Left ventricle myocardium superior (tissue), 1 donor: ENCODE data around the gene SDHAF1. TPM values are rescaled to one million over a fixed set of nuclear protein-coding genes. Genes with fewer than 3 reads are reported as not detected.

Source experiments
- ATAC-seq: fragments of 200-7000 bp; cut with Tn5 transposase; one replicate; pipeline ENCODE4 v1.9.1; 2020; ENCODE audit warnings: mild to moderate bottlenecking, moderate library complexity
- DNase-seq: peaks from one replicate; pipeline ENCODE4 v3.0.0-alpha.2; 2020
- intact Hi-C: fragments of 100-400 bp; cut with micrococcal nuclease; formaldehyde crosslinking; loops from one replicate; pipeline ENCODE4 v1.11.0; 2022
- total RNA-seq: library from RNA; stranded (reverse); fragmentation: NEBNext Ultra II Directional; extraction: Animal tissue kit (Norgen Biotek cat#: 25700); gene quantifications from one replicate; pipeline ENCODE4 v1.2.1, GENCODE V29; 2021
- donor health status: DM: no; HTN: yes; CAD: no; lungs with severe emphysema.

Gene SDHAF1
- total RNA-seq, 1 donor from 2014 or later: 9.4 TPM

DNA sequence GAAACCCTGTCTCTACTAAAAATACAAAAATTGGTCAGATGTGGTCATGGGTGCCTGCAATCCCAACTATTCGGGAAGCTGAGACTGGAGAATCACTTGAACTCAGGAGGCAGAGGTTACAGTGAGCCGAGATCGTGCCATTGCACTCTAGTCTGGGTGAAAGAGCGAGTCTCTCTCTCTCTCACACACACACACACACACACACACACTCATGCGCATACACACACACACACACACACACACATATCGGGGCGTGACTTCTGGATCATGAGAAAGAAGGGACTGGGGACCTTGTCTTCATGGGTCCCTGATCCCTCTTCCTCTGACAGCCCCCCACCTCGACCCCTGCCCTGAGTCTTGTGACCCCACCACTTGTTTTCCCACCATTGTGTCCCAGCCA is 11.8 kb upstream of the SDHAF1 start:
- ATAC-seq (no peak), DNase-seq (no peak)
- intact Hi-C loops: no loop called here

DNA sequence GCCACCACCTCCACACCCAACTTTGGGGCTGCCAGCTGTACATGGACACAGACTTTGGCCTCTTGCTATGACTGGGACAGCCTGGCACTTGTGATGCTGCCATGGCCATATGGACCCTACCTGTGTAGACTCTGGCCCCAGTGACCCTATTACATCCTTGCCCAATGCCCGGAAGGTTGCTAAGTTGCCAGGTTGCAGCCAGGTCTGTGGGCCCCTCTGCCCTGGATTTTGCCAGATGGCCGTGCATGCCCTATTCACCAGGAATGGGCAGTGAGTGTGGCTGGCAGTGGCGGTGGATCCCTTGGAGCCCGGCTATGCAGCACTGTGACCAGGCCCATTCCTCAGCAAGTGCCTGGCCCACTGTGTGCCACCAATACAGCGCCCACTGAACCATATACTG is 8.9 kb upstream of the SDHAF1 start:
- intact Hi-C loops: no loop called here
- DNase-seq (no peak), ATAC-seq (no peak)

DNA sequence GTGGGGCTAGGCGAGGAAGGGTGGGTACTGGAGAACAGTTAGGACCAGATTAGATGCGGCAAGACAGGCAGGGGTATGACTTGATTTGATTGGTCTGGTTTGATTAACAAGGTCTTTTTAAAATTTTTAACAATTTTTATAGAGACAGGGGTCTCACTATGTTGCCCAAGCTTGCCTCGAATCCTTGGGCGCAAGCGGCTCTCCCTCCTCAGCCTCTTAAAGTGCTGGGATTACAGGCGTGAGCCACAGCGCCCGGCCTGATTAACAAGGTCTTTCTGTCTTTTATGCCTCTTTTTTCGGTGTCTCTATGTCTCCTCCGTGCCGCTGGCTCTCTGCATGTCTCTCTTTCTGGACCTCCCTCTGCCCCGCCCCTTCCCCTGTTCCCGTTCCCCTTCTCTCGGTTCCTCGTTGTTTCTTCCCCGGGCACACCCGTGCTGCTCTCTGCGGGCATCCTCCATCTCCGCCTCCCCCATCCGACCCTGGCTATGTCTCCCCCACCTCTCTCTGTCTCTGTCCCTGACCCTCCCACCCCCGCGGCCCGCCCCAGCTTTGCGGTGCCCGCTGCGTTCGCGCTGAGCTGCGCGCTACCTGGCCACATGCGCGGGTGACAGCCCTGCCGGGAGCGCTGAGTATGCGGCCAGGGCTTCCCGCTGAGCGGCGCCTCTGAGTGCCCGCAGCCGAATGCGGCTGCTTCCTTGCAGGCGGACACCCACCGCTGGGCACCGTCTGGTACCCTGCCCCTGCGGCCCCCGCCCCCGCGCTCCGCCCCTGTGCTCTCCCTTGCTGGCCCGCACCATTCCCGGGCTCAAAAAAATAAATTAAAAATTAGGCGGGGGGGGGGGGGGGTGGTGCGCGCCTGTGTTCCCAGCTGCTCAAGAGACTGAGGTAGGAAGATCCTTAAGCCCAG is 8.1 kb upstream of the SDHAF1 start:
- DNase-seq: peak; percentile 46
- ATAC-seq: peak; percentile 65
- intact Hi-C loops: no loop called here

DNA sequence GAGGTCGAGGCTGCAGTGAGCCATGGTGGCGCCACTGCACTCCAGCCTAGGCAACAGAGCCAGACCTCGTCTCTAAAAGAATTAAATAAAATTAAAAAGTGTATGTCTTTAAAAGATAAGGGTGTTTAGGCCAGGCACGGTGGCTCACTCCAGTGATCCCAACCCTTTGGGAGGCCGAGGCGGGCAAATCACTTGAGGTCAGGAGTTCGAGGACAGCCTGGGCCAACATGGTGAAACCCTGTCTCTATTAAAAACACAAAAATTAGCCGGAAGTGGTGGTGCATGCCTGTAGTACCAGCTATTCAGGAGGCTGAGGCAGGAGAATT is 7.5 kb upstream of the SDHAF1 start:
- no peak for DNase-seq
- ATAC-seq: no peak
- intact Hi-C loops: no loop called here

DNA sequence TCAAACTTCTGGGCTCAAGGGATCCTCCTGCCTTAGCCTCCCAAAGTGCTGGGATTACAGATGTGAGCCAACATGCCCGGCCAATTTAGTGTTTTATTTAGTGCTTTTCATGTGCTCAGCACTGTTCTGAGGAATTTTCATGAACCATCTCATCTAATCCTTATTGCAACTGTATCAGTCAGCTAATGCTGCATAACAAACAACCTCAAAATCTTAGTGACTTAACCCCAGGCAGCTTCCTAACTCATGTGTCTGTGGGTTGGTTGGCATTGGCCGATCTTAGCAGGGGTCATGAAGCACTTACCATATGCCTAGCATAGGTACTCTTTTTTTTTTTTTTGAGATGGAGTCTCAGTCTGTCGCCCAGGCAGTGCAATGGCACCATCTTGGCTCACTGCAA is 6.2 kb upstream of the SDHAF1 start:
- DNase-seq (no peak), ATAC-seq (no peak)
- intact Hi-C loops: no loop called here

DNA sequence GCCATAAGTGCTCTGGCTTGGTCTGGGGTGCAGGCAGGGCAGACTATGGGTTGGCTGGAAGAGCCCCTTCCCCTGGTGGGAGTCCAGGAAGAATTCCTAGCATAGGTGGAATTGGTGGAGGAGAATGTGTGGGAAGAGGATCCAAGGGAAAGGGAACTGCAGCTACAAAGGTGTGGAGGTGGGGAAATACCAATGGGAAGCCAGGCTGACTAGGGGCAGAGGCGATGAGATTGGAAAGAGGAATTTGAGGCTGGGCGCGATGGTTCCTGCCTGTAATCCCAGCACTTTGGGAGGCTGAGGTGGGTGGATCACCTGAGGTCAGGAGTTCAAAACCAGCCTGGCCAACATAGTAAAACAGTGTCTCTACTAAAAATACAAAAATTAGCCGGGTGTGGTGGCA is 4.8 kb upstream of the SDHAF1 start:
- DNase-seq (no peak), ATAC-seq (no peak)
- intact Hi-C loops: no loop called here

DNA sequence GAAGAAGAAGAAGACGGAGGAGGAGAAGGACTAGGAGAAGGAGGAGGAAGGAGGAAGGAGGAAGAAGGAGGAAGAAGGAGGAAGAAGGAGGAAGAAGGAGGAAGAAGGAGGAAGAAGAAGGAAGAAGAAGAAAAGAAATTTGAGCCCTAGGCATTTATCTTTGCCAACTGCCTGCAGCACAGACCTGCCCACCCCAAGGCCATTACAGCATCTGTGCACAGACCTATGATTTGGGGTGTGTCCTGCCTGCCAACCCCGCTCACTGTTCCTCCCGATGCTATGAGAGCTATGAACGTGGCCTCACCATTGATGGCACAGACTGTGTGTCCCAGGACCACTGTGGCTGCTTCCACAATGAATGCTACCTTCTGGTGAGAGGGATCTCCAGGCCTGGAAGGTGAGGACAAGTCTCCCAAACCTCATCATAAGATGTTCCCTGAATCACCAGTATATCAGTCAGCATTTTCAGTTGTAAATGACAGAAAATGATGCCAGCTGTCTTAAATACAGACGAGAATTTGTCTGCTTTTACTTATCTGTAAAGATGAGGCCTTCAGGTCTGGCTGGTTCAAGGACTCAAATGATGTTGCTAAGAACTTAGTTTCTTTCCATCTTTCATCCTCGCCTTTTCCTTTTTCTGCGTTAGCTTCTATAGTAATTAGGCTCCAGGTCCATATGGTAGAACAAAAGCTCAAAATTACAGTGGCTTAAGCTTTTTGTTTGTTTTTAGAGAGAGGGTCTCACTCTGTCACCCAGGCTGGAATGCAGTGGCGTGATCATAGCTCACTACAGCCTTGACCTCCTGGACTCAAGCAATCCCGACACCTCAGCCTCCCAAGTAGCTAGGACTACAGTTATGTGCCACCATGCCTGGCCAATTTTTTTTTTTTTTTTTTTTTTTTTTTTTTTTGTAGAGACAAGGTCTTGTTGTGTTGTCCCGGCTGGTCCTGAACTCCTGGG is 3.9 kb upstream of the SDHAF1 start:
- intact Hi-C loops: no loop called here
- ATAC-seq: no peak
- no peak for DNase-seq

DNA sequence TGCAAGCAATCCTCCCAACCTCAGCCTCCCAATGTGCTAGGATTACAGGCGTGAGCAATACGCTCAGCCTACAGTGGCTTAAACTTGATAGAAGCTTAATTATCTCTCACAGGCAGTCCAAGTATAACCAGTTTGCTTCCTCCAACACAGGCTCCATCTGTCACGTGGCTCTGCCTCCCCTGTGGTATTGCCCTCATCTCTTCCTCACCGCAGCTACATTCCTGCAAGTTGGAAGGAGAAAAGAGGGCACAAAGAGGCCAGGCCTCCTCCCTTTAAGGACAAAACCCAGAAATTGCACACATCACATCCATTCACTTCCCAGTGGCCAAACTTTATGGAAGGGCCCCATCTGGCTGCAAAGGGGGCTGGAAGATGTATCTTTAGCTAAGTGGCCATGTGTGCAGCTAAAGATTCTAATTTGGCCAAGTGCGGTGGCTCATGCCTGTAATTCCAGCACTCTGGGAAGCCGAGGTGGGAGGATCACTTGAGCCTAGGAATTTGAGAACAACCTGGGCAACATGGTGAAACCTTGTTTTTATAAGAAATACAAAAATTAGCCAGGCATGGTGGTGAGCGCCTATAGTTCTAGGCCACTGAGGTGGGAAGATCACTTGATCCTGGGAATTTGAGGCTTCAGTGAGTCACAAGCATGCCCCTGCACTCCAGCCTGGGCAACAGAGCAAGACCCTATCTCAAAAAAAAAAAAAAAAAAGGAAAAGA is 3.1 kb upstream of the SDHAF1 start:
- DNase-seq: no peak
- intact Hi-C loops: no loop called here
- no peak for ATAC-seq

DNA sequence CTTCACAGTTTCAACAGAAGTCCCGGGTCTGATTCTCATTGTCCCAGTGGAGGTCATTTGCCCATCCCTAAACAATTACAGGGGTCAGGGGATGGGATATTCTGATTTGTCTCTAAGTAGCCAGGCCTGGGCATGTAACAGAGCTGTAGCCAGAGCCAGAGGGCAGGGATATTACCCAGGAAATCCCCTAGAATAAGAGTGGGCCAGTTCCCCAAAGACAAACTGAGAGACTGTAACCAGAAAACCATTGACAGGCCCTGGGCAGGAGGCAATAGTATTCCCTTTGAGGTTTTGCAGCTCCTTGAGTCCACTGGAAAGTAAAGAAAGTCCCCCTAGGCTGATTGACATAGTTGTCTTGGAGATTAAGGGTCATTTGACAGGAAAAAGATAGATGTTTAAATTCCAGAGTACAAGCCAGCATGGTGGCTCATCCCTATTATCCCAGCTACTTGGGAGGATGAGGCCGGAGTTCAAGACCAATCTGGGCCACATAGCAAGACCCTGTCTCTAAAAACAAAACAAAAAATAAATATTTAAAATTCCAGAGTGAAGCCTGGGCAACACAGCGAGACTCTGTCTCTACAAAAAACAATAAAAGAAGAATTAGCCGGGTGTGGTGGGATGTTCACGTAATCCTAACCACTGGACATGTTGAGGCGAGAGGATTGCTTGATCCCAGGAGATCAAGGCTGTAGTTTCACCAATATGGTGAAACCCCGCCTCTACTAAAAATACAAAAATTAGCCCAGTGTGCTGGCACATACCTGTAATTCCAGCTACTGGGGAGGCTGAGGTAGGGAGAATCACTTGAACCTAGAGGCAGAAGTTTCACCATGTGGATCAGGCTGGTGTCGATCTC is 1.9 kb upstream of the SDHAF1 start:
- intact Hi-C loops: no loop called here
- ATAC-seq (no peak), DNase-seq (no peak)

DNA sequence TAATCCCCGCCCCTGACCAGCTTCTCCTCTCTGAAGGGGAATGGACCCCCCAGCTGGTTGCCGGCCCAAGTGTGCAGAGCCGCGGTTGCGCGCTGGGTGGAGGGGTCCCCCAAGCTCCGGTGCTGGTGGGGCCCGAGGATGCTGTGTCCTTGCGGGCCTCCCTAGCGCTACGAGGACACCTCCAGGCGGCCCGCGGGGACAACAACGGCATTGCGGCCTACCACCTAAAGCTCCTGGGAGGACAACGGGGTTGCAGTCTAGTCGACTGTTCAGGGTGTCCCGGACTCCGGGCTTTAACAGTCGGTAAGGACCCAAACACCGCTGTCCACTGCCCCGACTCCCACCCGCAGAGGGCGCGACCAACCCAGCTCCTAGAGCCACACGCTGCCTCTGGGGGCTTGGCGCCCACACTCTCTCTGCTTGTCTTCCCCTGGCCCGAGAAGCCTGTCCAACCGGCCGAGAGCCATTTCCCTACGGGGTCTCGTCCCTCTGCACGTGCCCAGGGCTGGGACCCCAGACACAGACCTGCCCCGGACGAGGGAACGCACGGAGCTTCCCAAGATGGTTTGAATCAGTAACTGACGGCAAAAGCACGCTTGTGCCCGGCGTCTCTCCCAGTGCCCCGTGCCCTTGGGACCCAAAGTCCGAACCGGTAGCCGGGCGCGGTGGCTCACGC is 927 bp upstream of the SDHAF1 start:
- DNase-seq: peak; percentile 50
- peak; percentile 27 for ATAC-seq
- intact Hi-C loops: no loop called here

DNA sequence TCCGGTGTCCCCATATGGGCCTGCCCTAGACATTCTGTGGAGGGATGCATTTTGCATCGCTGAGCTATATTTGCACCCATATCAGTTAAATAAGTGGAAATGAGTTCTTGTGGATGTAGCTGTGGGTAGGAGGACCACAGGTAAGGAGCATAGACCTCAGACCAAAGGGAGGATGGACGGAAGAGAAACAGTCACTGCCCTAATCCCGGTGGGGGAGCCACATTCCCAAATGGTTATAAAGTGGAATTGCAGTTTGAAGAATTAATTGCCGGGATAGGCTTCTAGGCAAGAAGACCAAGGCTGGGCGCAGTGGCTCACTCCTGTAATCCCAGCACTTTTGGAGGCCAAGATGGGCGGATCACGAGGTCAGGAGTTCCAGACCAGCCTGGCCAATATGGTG is 1.8 kb downstream of the SDHAF1 start:
- intact Hi-C loops: no loop called here

DNA sequence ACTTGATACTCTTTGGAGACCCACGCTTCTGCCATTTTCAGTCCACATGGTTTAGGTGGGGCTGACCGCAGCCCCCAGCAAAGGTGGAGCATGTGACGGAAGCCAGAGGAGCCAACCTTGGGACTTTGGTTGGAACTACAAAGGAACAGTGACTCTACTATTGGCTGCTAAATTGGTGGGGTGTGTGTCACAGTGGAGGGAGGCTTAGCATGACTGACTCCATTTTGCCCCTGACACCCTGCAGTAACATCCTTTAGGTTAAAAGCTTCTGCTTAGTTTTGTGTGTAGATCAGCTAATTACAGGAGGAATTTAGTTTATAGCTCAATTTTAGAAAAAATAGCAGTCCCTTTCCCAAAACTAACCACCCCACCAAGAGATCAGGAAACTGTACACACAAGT is 6.6 kb downstream of the SDHAF1 start:
- DNase-seq (no peak), ATAC-seq (no peak)
- intact Hi-C loops: no loop called here

More for the DNA sequence above, 1.8 kb downstream of the SDHAF1 start:
- ATAC-seq (no peak), DNase-seq (no peak)

DNA sequence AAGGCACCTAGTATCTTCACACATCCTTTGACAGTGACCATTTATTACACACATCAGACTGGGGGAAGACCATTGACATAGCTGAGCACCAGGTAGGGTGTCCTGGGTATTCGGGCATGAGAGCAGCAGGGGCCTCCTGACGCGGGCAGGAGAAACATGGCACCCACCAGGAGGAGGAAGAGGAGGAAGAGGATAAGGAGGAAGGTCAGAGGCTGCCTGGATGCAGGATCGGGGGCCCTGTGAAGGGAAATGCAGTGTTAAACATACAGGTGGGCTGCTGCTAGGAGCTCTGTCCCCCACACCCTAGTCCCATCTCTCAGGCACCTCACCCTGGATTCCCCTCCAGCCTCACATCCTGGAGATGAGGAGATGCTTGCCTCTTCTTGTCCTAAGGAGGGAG is 8.3 kb downstream of the SDHAF1 start:
- intact Hi-C loops: no loop called here
- ATAC-seq: no peak
- DNase-seq: no peak

DNA sequence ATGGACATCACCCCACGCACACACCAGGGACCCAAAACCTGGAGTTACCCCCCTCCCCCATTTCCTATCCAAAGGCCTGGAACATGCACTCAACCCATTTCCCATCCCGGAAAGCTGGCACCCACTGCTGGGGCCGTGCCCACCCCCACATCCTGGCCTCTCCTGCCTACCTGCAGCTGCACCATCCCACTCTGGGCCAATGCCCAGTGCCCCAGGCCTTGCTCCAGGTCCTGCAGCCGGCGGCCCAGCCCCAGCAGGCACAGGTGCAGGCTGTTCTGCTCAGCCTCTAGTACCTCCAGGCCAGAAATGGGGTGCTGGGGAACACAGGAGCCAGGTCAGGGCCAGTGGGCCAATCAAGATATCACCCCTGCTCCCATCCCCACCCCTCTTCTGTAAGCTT is 12.0 kb downstream of the SDHAF1 start:
- intact Hi-C loops: no loop called here
- ATAC-seq (no peak), DNase-seq (no peak)

DNA sequence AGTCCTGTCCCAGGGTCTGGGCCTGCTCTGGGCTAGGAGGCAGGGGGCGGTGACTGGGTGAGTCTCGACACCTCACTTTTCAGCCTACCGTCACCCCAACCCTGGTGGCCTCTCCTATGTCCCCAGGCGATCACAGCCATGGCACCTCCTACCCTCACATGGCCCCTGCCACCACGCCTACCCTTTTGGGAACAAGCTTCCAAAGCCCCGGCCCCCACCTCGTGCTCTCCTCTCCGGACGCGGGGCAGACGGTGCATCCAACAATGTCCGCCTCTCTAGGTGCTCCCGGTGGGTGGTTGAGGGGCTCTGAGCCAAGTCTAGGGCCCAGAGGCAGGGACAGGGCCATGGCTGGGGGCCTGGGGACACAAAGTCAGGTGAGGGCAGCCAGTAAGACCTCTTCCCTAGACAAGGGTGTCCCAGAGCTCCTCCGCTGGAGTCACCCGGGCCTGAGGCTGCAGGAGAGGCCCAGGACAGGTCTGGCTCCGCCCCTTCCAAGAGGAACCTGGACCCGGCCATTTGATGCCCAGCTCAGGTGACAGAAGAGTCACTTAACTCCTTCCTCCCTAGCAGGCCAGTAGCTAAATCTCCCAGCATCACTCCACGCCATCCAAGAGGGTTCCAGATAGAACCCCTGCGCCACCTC is 13.5 kb downstream of the SDHAF1 start, which contains the start of gene SYNE4:
Gene SYNE4 (minus strand): TSS at position 478 of the 643 bp plus-strand sequence. CDS start 132 bp downstream, at position 346.
- no peak for ATAC-seq
- intact Hi-C loops: no loop called here
- DNase-seq: no peak

DNA sequence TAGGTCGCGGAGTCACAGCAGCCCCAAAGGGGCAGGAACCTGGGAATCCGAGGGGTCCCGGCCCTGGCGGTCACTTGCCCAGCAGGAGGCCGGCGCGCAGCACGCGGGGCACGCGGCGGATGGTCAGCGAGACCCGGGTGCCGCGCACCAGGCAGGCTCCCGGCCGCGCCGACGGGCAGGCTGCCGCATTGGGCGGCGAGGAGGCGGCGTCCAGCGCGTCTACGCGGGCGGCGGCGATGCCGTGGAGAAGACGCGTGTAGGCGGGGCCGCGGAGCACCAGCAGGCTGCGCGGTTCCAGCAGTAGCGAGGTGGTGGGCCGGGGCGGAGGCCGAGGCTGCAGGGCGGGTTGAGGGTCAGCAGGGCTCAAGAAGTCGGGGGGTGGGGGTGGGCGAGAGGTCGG is 14.2 kb downstream of the SDHAF1 start:
- ATAC-seq: peak; percentile 64
- intact Hi-C loops: no loop called here
- peak; percentile 84 for DNase-seq

DNA sequence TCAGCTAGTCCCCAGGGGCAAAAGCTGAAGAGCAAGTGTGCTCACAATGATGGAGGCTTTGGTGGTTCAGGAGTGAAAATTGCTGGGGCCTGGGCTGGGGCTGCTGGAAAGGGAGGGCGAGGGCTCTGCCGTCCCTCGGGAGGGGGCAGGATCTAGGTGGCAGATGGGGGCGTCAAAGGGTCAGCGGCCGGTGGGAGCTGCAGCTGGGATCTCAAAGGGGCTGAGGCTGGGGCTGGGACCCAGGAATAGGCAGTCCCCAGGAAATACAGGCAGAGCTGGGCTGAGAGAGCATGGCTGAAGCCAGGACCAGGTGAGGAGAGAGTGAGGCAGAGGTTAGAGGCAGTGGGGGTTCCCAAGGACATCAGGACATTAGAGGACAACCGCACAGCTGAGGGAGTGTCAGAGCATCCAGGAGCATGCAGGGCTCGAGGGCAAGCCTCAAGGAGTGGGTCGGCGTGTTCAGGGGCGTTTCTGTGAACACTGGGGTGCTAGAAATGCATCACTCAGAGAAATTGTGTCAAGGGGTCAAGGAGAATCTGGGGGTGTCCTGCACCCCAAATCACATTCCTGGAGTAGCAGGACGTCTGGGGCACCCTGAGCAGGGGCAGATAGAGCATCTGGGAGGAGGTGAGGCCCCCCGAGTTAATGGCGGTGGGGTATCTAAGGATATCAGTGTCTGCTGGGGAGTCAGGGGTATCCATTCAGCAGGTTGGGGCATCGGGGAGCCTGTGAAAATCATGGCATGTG is 14.8 kb downstream of the SDHAF1 start:
- ATAC-seq: no peak
- intact Hi-C loops: no loop called here
- DNase-seq: no peak
